Karpas-422 (cell line): Measurements from ENCODE around the gene MYL9. TPM values are rescaled to one million over a fixed set of nuclear protein-coding genes. Genes with fewer than 3 reads are reported as not detected.
A peak's percentile ranks its signal among the peaks of the same experiment; 100 is the strongest.

Experiments
- DNase-seq: peaks from one replicate; pipeline ENCODE4 v3.0.0-alpha.2; 2015
- H2AFZ ChIP-seq: fragments of 200-600 bp; sonication (generic); 2 replicates; pipeline ENCODE4 v1.6.1; 2014; ENCODE audit warnings: antibody characterized with exemption, low read length, mixed read lengths
- H3K27ac ChIP-seq: fragments of 200-600 bp; sonication (generic); 2 replicates; pipeline ENCODE4 v1.5.1; 2014; ENCODE audit warnings: mild to moderate bottlenecking, low read length, moderate library complexity
- H3K27me3 ChIP-seq: fragments of 200-600 bp; sonication (generic); 2 replicates; pipeline ENCODE4 v1.6.1; 2014; ENCODE audit warnings: low read length, mixed read lengths
- H3K36me3 ChIP-seq: fragments of 200-600 bp; sonication (generic); 2 replicates; pipeline ENCODE4 v1.6.1; 2014; ENCODE audit warnings: low read length, mixed read lengths; ENCODE audit not compliant: insufficient read depth
- H3K4me1 ChIP-seq: fragments of 200-600 bp; sonication (generic); 2 replicates; pipeline ENCODE4 v1.6.1; 2014; ENCODE audit warnings: mild to moderate bottlenecking, low read length, mixed read lengths
- H3K4me2 ChIP-seq: fragments of 200-600 bp; sonication (generic); 2 replicates; pipeline ENCODE4 v1.6.1; 2014; ENCODE audit warnings: low read length, low read depth, mild to moderate bottlenecking; ENCODE audit not compliant: poor library complexity, severe bottlenecking
- H3K4me3 ChIP-seq: fragments of 200-600 bp; sonication (generic); 2 replicates; pipeline ENCODE4 v1.5.1; 2014; ENCODE audit warnings: mild to moderate bottlenecking, antibody characterized with exemption, low read length, mixed read lengths
- H3K79me2 ChIP-seq: fragments of 200-600 bp; sonication (generic); 2 replicates; pipeline ENCODE4 v1.6.1; 2014; ENCODE audit warnings: mild to moderate bottlenecking, low read length, mixed read lengths
- H3K9ac ChIP-seq: fragments of 200-600 bp; sonication (generic); 2 replicates; pipeline ENCODE4 v1.6.0; 2014; ENCODE audit warnings: low read length
- H3K9me2 ChIP-seq: fragments of 200-600 bp; sonication (generic), shearing (Covaris generic); replicated peaks from 2 replicates; pipeline ENCODE4 v1.6.0; 2014; ENCODE audit warnings: mild to moderate bottlenecking, low read length, moderate library complexity; ENCODE audit not compliant: insufficient read depth
- H3K9me3 ChIP-seq: fragments of 300-700, 200-600 bp; sonication (generic); 2 replicates; pipeline ENCODE4 v1.6.1; 2014; ENCODE audit warnings: low read length, mixed read lengths
- H4K20me1 ChIP-seq: fragments of 200-600 bp; sonication (generic); 2 replicates; pipeline ENCODE4 v1.6.1; 2014; ENCODE audit warnings: mild to moderate bottlenecking, antibody characterized with exemption, low read length, low read depth; ENCODE audit not compliant: insufficient read depth
- small RNA-seq: library from RNA; depleted of rRNA; stranded (forward); fragments of <200 nt; gene quantifications from one replicate; pipeline ENCODE3, GENCODE V24; 2014
- total RNA-seq: library from RNA; depleted of rRNA; stranded (reverse); fragments of >200 nt; shearing (Covaris generic); gene quantifications from 2 replicates; pipeline ENCODE4 v1.2.3, GENCODE V29; 2014; ENCODE audit warnings: low replicate concordance; rRNA removed

The MYL9 gene
- total RNA-seq, 1 experiment from 2014 or later, result not detected

- peaks cover 7% of the 10 kb centered on the region; the same call in 1 of the 2 replicates for H3K36me3 ChIP-seq
Observed at GRCh38 chr20:36591854-36592641, 50.7 kb downstream of the MYL9 start.

GRCh38 chr20:36593347-36593929 lies 52.1 kb downstream of the MYL9 start:
- H3K9ac ChIP-seq, result peak overlapping the region; percentile 2
- peak overlapping the region; percentile 25 for H3K4me2 ChIP-seq
- no peak overlapping the region for H3K4me3 ChIP-seq
- no peaks in the 10 kb centered on the region for H3K27me3 ChIP-seq
- peak; percentile 48 for DNase-seq
- no peaks in the 10 kb centered on the region for H3K79me2 ChIP-seq
- H3K9me2 ChIP-seq, result no peaks in the 10 kb centered on the region
- H3K9me3 ChIP-seq, result no peaks in the 10 kb centered on the region
- H3K4me1 ChIP-seq, result peaks cover 57% of the 10 kb centered on the region
- H4K20me1 ChIP-seq, result no peaks in the 10 kb centered on the region
- H2AFZ ChIP-seq, result no peak overlapping the region
- peak overlapping the region; percentile 92 for H3K27ac ChIP-seq
- peaks cover 7% of the 10 kb centered on the region; the same call in 1 of the 2 replicates for H3K36me3 ChIP-seq

More at GRCh38 chr20:36591854-36592641, 50.7 kb downstream of the MYL9 start:
- H3K4me2 ChIP-seq, result no peak overlapping the region
- H3K4me1 ChIP-seq, result peaks cover 45% of the 10 kb centered on the region
- no peak for DNase-seq
- H3K4me3 ChIP-seq, result no peak overlapping the region
- H3K79me2 ChIP-seq, result no peaks in the 10 kb centered on the region
- no peaks in the 10 kb centered on the region for H3K9me3 ChIP-seq
- H4K20me1 ChIP-seq, result no peaks in the 10 kb centered on the region
- no peaks in the 10 kb centered on the region for H3K9me2 ChIP-seq
- no peak overlapping the region for H2AFZ ChIP-seq
- H3K27ac ChIP-seq, result no peak overlapping the region
- H3K27me3 ChIP-seq, result no peaks in the 10 kb centered on the region
- no peak overlapping the region for H3K9ac ChIP-seq

GRCh38 chr20:36599912-36600345 lies 58.6 kb downstream of the MYL9 start:
- Histone ChIP-seq H3K36me3 (no peaks in the 10 kb centered on the region), H3K27me3 (no peaks in the 10 kb centered on the region), H4K20me1 (no peaks in the 10 kb centered on the region), H3K4me3 (no peak overlapping the region), H3K4me1 (peaks cover 61% of the 10 kb centered on the region), H3K27ac (peak overlapping the region; percentile 30), H3K4me2 (no peak overlapping the region), H3K9me3 (no peaks in the 10 kb centered on the region), H3K9me2 (no peaks in the 10 kb centered on the region), H2AFZ (no peak overlapping the region), H3K79me2 (no peaks in the 10 kb centered on the region), H3K9ac (no peak overlapping the region)
- no peak for DNase-seq

Small RNAs within 50 kb of the gene (small RNA-seq; reads per million reads assigned to genes)
- gene RF00017, result not detected

Other genes starting within 250 kb of the MYL9 start
- 7.5 and 7.6 TPM in 2 replicates for gene DLGAP4, start 235.2 kb upstream of the MYL9 start, total RNA-seq
- 21.3 and 33.7 TPM in 2 replicates for gene TGIF2, start 32.1 kb downstream of the MYL9 start, total RNA-seq
- gene RAB5IF, start 64.3 kb downstream of the MYL9 start, total RNA-seq, result 82.1 and 89.0 TPM in 2 replicates
- 0.19 and 0.36 TPM in 2 replicates for gene SLA2, start 104.7 kb downstream of the MYL9 start, total RNA-seq
- 23.7 and 33.6 TPM in 2 replicates for gene NDRG3, start 204.6 kb downstream of the MYL9 start, total RNA-seq
- gene DSN1, start 232.2 kb downstream of the MYL9 start, total RNA-seq, result 15.4 and 16.3 TPM in 2 replicates